SK-N-SH (cell line): ENCODE results near the gene ENTPD1. TPM values are rescaled to one million over a fixed set of nuclear protein-coding genes. Genes with fewer than 3 reads are reported as not detected.

Experiments used
- CTCF ChIA-PET: fragments of 300-600, 350-600 bp; formaldehyde crosslinking; extraction: SDS; loops from one replicate; lab custom pipeline; 2021; lab: Yijun Ruan, JAX
- POLR2A ChIA-PET: fragments of 350-600 bp; sonication (Branson Sonifier 250); formaldehyde crosslinking; extraction: SDS; loops from one replicate; lab custom pipeline; 2020; ENCODE audit warnings: antibody characterized with exemption, inconsistent platforms; lab: Yijun Ruan, JAX
- DNase-seq: peaks from one replicate; pipeline ENCODE4 v3.0.0; 2012
- H2AFZ ChIP-seq: fragments of 200-600 bp; sonication (generic); 2 replicates; pipeline ENCODE4 v1.8.1; 2016; ENCODE audit warnings: antibody characterized with exemption, mild to moderate bottlenecking, low read depth
- H3F3A ChIP-seq: fragments of 200-600 bp; sonication (generic); replicated peaks from 2 replicates; pipeline ENCODE3; 2016; ENCODE audit warnings: antibody characterized with exemption, mild to moderate bottlenecking; ENCODE audit not compliant: insufficient read depth
- H3K27ac ChIP-seq, 2 experiments: fragments of 200-500 bp in 1 of 2; fragments of 200-600 bp in 1 of 2; sonication (Bioruptor generic) in 1 of 2; sonication (generic), shearing (Covaris generic) in 1 of 2; 2 replicates each; pipeline versions ENCODE4 v1.5.1 to v1.6.1; 2014 to 2016; ENCODE audit warnings: low read depth in 2 of 2, inconsistent platforms in 1 of 2, low read length in 1 of 2, mild to moderate bottlenecking in 1 of 2, mixed read lengths in 1 of 2
- H3K27me3 ChIP-seq: fragments of 200-600 bp; sonication (generic), shearing (Covaris generic); 2 replicates; pipeline ENCODE4 v1.6.1; 2016; ENCODE audit warnings: mixed run types; ENCODE audit not compliant: insufficient read depth
- H3K36me3 ChIP-seq, 2 experiments: fragments of 200-500 bp in 1 of 2; fragments of 200-600 bp in 1 of 2; sonication (Bioruptor generic) in 1 of 2; sonication (generic) in 1 of 2; replicated peaks in 1 of 2; 2 replicates each; pipeline versions ENCODE3 to v1.5.1; 2014 to 2016; ENCODE audit warnings: low read length in 1 of 2, mild to moderate bottlenecking in 1 of 2; ENCODE audit not compliant: insufficient read depth in 2 of 2, control insufficient read depth in 1 of 2
- H3K4me1 ChIP-seq, 2 experiments: fragments of 200-500 bp in 1 of 2; fragments of 200-600 bp in 1 of 2; sonication (Bioruptor generic) in 1 of 2; sonication (generic), shearing (Covaris generic) in 1 of 2; 2 replicates each; pipeline versions ENCODE4 v1.5.1 to v1.6.1; 2014 to 2016; ENCODE audit warnings: low read depth in 1 of 2, low read length in 1 of 2, mixed run types in 1 of 2; ENCODE audit not compliant: insufficient read depth in 2 of 2, control insufficient read depth in 1 of 2
- H3K4me2 ChIP-seq: fragments of 200-600 bp; sonication (generic), shearing (Covaris generic); 2 replicates; pipeline ENCODE4 v1.6.1; 2017; ENCODE audit warnings: mixed run types
- H3K4me3 ChIP-seq, 2 experiments: fragments of 200-500 bp in 1 of 2; fragments of 200-600 bp in 1 of 2; sonication (Bioruptor generic) in 1 of 2; sonication (generic), shearing (Covaris generic) in 1 of 2; 2 replicates each; pipeline versions ENCODE4 v1.5.1 to v1.8.1; 2014 to 2016; ENCODE audit warnings: low read depth in 2 of 2, inconsistent platforms in 1 of 2, low read length in 1 of 2, mild to moderate bottlenecking in 1 of 2, mixed read lengths in 1 of 2, moderate library complexity in 1 of 2
- H3K79me2 ChIP-seq: fragments of 200-600 bp; sonication (generic); 2 replicates; pipeline ENCODE4 v1.8.1; 2017; ENCODE audit warnings: mild to moderate bottlenecking; ENCODE audit not compliant: insufficient read depth
- H3K9ac ChIP-seq: fragments of 200-600 bp; sonication (generic); 2 replicates; pipeline ENCODE4 v1.6.1; 2017; ENCODE audit warnings: mixed run types
- H3K9me2 ChIP-seq: fragments of 200-600 bp; sonication (generic); 2 replicates; pipeline ENCODE4 v1.6.1; 2017; ENCODE audit warnings: mixed run types
- H3K9me3 ChIP-seq: fragments of 200-600 bp; sonication (generic); 2 replicates; pipeline ENCODE4 v1.6.1; 2017; ENCODE audit warnings: mixed run types, mild to moderate bottlenecking, moderate library complexity
- H4K20me1 ChIP-seq: fragments of 200-600 bp; sonication (generic); 2 replicates; pipeline ENCODE4 v1.6.1; 2017; ENCODE audit warnings: mild to moderate bottlenecking, mixed run types; ENCODE audit not compliant: insufficient read depth
- ELF1 ChIP-seq: IDR thresholded peaks from 2 replicates; pipeline ENCODE4 v1.4.0; 2012
- EZH2phosphoT487 ChIP-seq: fragments of 200-600 bp; sonication (generic); IDR thresholded peaks from 2 replicates; pipeline ENCODE4 v1.6.1; 2017; ENCODE audit warnings: low read depth, mixed run types, mild to moderate bottlenecking, antibody characterized with exemption, moderate library complexity, borderline replicate concordance
- GATA2 ChIP-seq: sonication (generic); formaldehyde crosslinking; IDR thresholded peaks from 2 replicates; pipeline ENCODE4 v1.5.0; 2020; ENCODE audit warnings: mild to moderate bottlenecking, missing genetic modification reagents
- JUND ChIP-seq: IDR thresholded peaks from 2 replicates; pipeline ENCODE4 v1.4.0; 2012
- MAX ChIP-seq: IDR thresholded peaks from 2 replicates; pipeline ENCODE4 v1.4.0; 2012; ENCODE audit warnings: low read depth
- MEF2A ChIP-seq: IDR thresholded peaks from 2 replicates; pipeline ENCODE4 v1.4.0; 2012; ENCODE audit warnings: low read depth, borderline replicate concordance
- MXI1 ChIP-seq: IDR thresholded peaks from 2 replicates; pipeline ENCODE4 v1.6.1; 2012; ENCODE audit warnings: mild to moderate bottlenecking, low read depth, low read length, improper control_type of control experiment
- NFIC ChIP-seq: IDR thresholded peaks from 2 replicates; pipeline ENCODE4 v1.4.0; 2012; ENCODE audit warnings: borderline replicate concordance
- NRF1 ChIP-seq: IDR thresholded peaks from 2 replicates; pipeline ENCODE4 v1.6.1; 2012; ENCODE audit warnings: low read depth, mild to moderate bottlenecking, low read length
- PBX3 ChIP-seq: IDR thresholded peaks from 2 replicates; pipeline ENCODE4; 2012
- POLR2AphosphoS5 ChIP-seq: IDR thresholded peaks from 2 replicates; pipeline ENCODE4 v1.6.1; 2012; ENCODE audit warnings: low read depth, low read length
- RAD21 ChIP-seq: IDR thresholded peaks from 2 replicates; pipeline ENCODE4 v1.6.1; 2012; ENCODE audit warnings: mild to moderate bottlenecking, low read length
- RCOR1 ChIP-seq: fragments of 150-350 bp; IDR thresholded peaks from 2 replicates; pipeline ENCODE4 v1.6.1; 2017; ENCODE audit warnings: antibody characterized with exemption, low read length
- REST ChIP-seq: IDR thresholded peaks from 2 replicates; pipeline ENCODE4 v1.6.1; 2012; ENCODE audit warnings: mild to moderate bottlenecking, low read depth, low read length, moderate library complexity
- RFX5 ChIP-seq: IDR thresholded peaks from 2 replicates; pipeline ENCODE4 v1.6.1; 2012; ENCODE audit warnings: mild to moderate bottlenecking, improper control_type of control experiment, low read length
- SMC3 ChIP-seq: IDR thresholded peaks from 2 replicates; pipeline ENCODE4 v1.6.1; 2012; ENCODE audit warnings: low read depth, low read length, improper control_type of control experiment
- TCF12 ChIP-seq: IDR thresholded peaks from 2 replicates; pipeline ENCODE4 v1.4.0; 2012
- WGBS: methylation state at CpG from one replicate; pipeline ENCODE4 v1.1.6; 2017; ENCODE audit warnings: low lambda C conversion rate; 5-methylcytosine and 5-hydroxymethylcytosine counted together
- polyA plus RNA-seq, 3 experiments: library from polyadenylated mRNA; depleted of rRNA; stranded (reverse); fragments of >200 nt; gene quantifications; 2 replicates each; pipeline ENCODE4 v1.2.3, GENCODE V29; 2012

The ENTPD1 gene
- polyA plus RNA-seq, 1 of the 3 experiments (the other 2 are of a cell fraction), result 0.02 TPM

- H3K36me3 ChIP-seq, result no peaks in the 10 kb centered on the region
- POLR2A ChIA-PET, result no interaction called here
- CTCF ChIA-PET, result interaction anchor here (2.4 kb wide), 1 partner anchor 23 kb away, joined by 7 read pairs; the partner anchor contains the start of gene TCTN3
- H3K4me1 ChIP-seq, result no peaks in the 10 kb centered on the region
- no peaks in the 10 kb centered on the region for H4K20me1 ChIP-seq
- H3K4me2 ChIP-seq, result no peak overlapping the region
- no peaks in the 10 kb centered on the region for H3K9me3 ChIP-seq
- H3K79me2 ChIP-seq, result no peaks in the 10 kb centered on the region
- no peak overlapping the region for H3K4me3 ChIP-seq
- H3K9ac ChIP-seq, result no peak overlapping the region
- no peak for DNase-seq
- no peak overlapping the region for H2AFZ ChIP-seq
- no peak overlapping the region for H3K27ac ChIP-seq
- no peaks in the 10 kb centered on the region for H3F3A ChIP-seq
- TF ChIP-seq JUND, result no peak
- no peak for TF ChIP-seq REST
- TF ChIP-seq RAD21, result no peak
- TF ChIP-seq EZH2phosphoT487, result no peak
- no peak for TF ChIP-seq PBX3
- no peak for TF ChIP-seq MXI1
- no peak for TF ChIP-seq SMC3
- WGBS, result 34% methylated on average over 3 of the region's 3 CpGs
- no peaks in the 10 kb centered on the region for H3K27me3 ChIP-seq
- no peaks in the 10 kb centered on the region for H3K9me2 ChIP-seq
Observed at GRCh38 chr10:95716466-95716865, 39.5 kb upstream of the ENTPD1 start.

GRCh38 chr10:95716866-95717265 lies 39.1 kb upstream of the ENTPD1 start:
- Histone ChIP-seq H3K4me1 (no peaks in the 10 kb centered on the region), H3K9me3 (no peaks in the 10 kb centered on the region), H3K4me3 (no peak overlapping the region), H3K27ac (no peak overlapping the region), H3K4me2 (no peak overlapping the region), H3K79me2 (no peaks in the 10 kb centered on the region), H3K9ac (no peak overlapping the region), H3F3A (no peaks in the 10 kb centered on the region), H3K36me3 (no peaks in the 10 kb centered on the region), H2AFZ (no peak overlapping the region), H3K9me2 (no peaks in the 10 kb centered on the region), H3K27me3 (no peaks in the 10 kb centered on the region), H4K20me1 (no peaks in the 10 kb centered on the region)
- ChIA-PET CTCF (interaction anchor here (1.0 kb wide), 1 partner anchor 23 kb away, joined by 3 read pairs; the partner anchor contains the start of gene TCTN3), POLR2A (no interaction called here)
- WGBS, result 16% methylated on average over 2 of the region's 2 CpGs
- TF ChIP-seq ELF1 (no peak), MAX (no peak), GATA2 (CRISPR knock-in tag) (no peak), MXI1 (no peak), RFX5 (no peak), TCF12 (no peak), PBX3 (no peak), MEF2A (no peak), NRF1 (no peak), POLR2AphosphoS5 (no peak), REST (no peak), NFIC (no peak), SMC3 (no peak), RCOR1 (no peak)
- no peak for DNase-seq
